ENCODE results near the gene RIPOR2. TPM values are rescaled to one million over a fixed set of nuclear protein-coding genes. Genes with fewer than 3 reads are reported as not detected.

The RIPOR2 gene
- total RNA-seq, 6 experiments from 2014 or later: 9.1 to 20.7 (median 10.2) TPM

GRCh38 chr6:24788031-24788665 is 147.6 kb downstream of the RIPOR2 start:
- no peak for TF ChIP-seq CTCF (IDR thresholded peaks at IDR 0.05)
- Mint-ChIP-seq H3K4me3 (no peak overlapping the region), H3K27me3 (ENCODE audit: insufficient read depth) (no peaks in the 10 kb centered on the region), H3K9me3 (no peaks in the 10 kb centered on the region), H3K27ac (peak overlapping the region; percentile 52; the same call in 1 of the 2 replicates), H3K4me1 (ENCODE audit: low read depth) (peaks cover 14% of the 10 kb centered on the region), H3K36me3 (ENCODE audit: low read depth) (peaks cover 27% of the 10 kb centered on the region; the same call in 1 of the 2 replicates)
- peak; percentile 43 for DNase-seq

GRCh38 chr6:24780206-24780605 is 155.6 kb downstream of the RIPOR2 start:
- Mint-ChIP-seq H3K9me3 (no peaks in the 10 kb centered on the region), H3K27me3 (ENCODE audit: insufficient read depth) (no peaks in the 10 kb centered on the region), H3K27ac (peak overlapping the region; percentile 69), H3K4me3 (peak overlapping the region; percentile 27; the same call in 1 of the 2 replicates), H3K4me1 (ENCODE audit: low read depth) (peaks cover 48% of the 10 kb centered on the region), H3K36me3 (ENCODE audit: low read depth) (peaks cover 29% of the 10 kb centered on the region; the same call in 1 of the 2 replicates)
- TF ChIP-seq CTCF (IDR thresholded peaks at IDR 0.05): no peak
- DNase-seq: no peak

GRCh38 chr6:24779416-24780016 is 156.2 kb downstream of the RIPOR2 start:
- TF ChIP-seq CTCF (IDR thresholded peaks at IDR 0.05): no peak
- Mint-ChIP-seq H3K9me3 (no peaks in the 10 kb centered on the region), H3K27me3 (ENCODE audit: insufficient read depth) (no peaks in the 10 kb centered on the region; the same call in 1 of the 2 replicates), H3K27ac (peak overlapping the region; percentile 69), H3K36me3 (ENCODE audit: low read depth) (peaks cover 27% of the 10 kb centered on the region; the same call in 1 of the 2 replicates), H3K4me1 (ENCODE audit: low read depth) (peaks cover 48% of the 10 kb centered on the region), H3K4me3 (0 out of 2 replicates have a peak overlapping the region, but pooled peaks have one; percentile 27)
- DNase-seq: no peak

- H3K36me3 Mint-ChIP-seq (ENCODE audit: low read depth): peaks cover 24% of the 10 kb centered on the region; the same call in 1 of the 2 replicates
- no peaks in the 10 kb centered on the region; the same call in 1 of the 2 replicates for H3K27me3 Mint-ChIP-seq (ENCODE audit: insufficient read depth)
- H3K4me3 Mint-ChIP-seq: no peak overlapping the region
- H3K9me3 Mint-ChIP-seq: no peaks in the 10 kb centered on the region
- TF ChIP-seq CTCF (IDR thresholded peaks at IDR 0.05): no peak
- peaks cover 48% of the 10 kb centered on the region for H3K4me1 Mint-ChIP-seq (ENCODE audit: low read depth)
- no peak for DNase-seq
- no peak overlapping the region for H3K27ac Mint-ChIP-seq
These were observed 156.9 kb downstream of the RIPOR2 start for GRCh38 chr6:24778878-24779277.

DNA sequence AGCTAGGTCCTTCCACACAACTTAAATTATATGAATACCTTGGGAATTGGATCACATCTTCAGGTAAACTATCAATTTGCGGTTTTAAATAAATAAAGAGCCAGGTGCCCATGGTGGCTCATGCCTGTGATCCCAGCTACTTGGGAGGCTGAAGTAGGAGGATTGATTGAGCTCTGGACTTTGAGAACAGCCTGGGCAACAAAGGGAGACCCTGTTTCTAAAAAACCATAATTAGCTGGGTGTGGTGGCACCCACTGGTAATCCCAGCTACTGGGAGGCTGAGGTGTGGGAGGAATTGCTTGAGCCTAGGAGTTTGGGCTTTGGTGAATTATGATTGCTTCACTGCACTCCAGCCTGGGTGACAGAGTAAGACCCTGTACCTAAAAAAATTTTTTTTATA is 157.6 kb downstream of the RIPOR2 start:
- peaks cover 24% of the 10 kb centered on the region; the same call in 1 of the 2 replicates for H3K36me3 Mint-ChIP-seq (ENCODE audit: low read depth)
- H3K4me1 Mint-ChIP-seq (ENCODE audit: low read depth): peaks cover 48% of the 10 kb centered on the region
- H3K27ac Mint-ChIP-seq: peak overlapping the region; percentile 13; the same call in 1 of the 2 replicates
- TF ChIP-seq CTCF (IDR thresholded peaks at IDR 0.05): no peak
- H3K4me3 Mint-ChIP-seq: peak overlapping the region; percentile 99; the same call in 1 of the 2 replicates
- H3K9me3 Mint-ChIP-seq: no peaks in the 10 kb centered on the region
- H3K27me3 Mint-ChIP-seq (ENCODE audit: insufficient read depth): no peaks in the 10 kb centered on the region; the same call in 1 of the 2 replicates
- no peak for DNase-seq
